Endometrial microvascular endothelial cells (primary cell): ENCODE measurements around the gene IGSF3. TPM values are rescaled to one million over a fixed set of nuclear protein-coding genes. Genes with fewer than 3 reads are reported as not detected.

ENCODE experiments used
- in situ Hi-C: cut with HindIII; loops from 2 replicates; pipeline ENCODE4 v1.10.0; 2017; ENCODE audit warnings: low sequenced_read_pairs, low pct_unique_long_range_greater_than_20kb; ENCODE audit errors: inconsistent ontology term
- total RNA-seq: library from RNA; depleted of rRNA; stranded (reverse); fragments of >200 nt; gene quantifications from one replicate; pipeline ENCODE4 v1.2.3, GENCODE V29; 2015; ENCODE audit errors: inconsistent ontology term

Gene IGSF3
- total RNA-seq, 1 donor from 2014 or later: 1.1 TPM

DNA sequence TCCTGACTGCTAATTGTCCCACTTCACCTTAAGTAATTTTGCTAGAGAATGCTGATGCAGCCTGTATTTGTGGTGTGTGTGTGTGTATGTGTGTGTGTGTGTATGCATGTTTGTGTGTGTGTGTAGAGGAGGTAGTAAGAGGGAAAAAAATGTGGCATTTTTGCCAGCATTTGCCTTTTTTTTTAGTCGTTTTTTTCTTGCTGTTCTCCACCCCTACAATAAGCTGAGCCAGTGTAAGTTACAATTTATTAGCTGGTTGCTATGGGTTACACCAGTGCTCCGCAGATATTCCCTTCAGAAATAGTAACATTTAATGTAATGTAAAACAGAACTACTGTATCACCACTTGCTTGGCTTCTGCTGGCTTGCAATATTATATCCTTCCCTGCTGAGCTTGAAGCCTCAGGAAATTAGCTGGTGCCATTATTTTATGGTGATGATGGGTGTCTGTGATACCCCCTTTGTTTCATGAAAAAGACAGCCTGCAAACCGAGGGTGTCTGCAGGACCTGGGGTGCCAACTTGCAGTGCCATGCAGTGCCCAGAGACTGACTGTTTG lies 23.4 kb upstream of the IGSF3 start:
- in situ Hi-C loops: no loop called here

DNA sequence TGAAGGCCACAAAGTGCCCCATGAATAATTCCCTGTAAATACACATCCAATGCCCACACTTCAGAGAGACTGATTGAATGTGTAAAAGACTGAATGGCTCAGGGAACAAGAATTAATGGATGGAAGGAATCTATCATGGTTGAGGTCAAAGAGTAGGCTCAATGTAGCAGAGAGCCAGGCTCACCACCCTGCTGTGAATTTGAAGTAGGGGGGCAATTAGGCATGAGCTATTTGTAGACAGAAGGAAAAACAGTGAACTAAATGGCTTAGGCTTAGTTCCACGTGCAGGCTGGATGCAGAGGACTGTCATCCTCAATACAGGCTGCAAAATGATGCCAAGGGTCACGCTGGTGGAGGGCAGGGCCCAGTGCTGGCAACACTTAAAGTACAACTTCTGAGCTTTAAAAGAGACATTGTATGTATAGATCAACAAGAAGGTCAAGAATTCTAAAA lies 22.9 kb upstream of the IGSF3 start:
- in situ Hi-C loops: no loop called here

DNA sequence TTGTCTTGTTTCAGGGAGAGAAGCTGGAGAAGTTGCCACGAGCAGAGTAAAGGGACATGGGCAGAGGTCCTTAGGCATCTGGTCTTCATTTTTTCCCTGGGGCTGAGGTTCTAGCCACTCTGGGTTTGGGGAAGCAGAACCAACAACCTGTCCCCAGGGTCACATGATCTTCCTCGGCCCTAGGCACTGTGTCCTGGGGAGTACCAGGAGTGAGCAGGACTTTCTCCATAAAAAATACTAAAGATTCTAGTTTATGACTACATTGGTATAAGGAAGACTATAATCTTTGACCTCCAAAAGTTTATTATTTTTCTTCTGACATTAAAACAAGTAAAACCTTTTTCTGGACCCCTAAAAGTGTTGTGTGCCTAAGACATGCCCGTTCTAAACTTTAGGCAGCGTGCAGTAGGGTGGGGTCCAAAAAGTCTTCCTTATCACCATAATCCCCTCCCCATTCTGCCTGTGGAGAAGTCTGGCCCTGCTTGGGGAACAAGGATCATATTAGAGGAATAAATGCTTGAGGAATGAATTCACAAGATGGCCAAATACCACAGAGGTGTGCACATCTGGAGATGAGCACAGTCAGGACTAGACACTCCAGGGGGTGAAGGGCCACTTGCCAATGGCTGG lies 19.3 kb upstream of the IGSF3 start:
- in situ Hi-C loops: no loop called here

DNA sequence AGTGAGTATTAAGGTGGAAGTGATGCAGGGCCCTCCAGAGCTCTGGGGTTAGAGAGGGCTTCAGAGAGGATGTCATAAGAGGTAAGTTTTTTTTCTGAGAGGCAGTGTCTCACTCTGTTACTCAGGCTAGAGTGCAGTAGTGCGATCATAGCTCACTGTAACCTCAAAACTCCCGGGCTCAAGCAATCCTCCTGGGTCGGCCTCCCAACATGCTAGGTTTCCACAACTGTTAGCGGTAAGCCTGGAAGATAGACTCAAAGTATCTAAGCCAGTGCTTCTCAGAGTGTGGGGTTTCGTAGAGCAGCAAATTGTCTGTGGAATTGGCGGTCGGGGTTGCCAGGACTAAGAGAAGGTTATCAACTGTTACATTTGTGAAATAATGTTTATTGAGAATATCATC lies 18.6 kb upstream of the IGSF3 start:
- in situ Hi-C loops: no loop called here

DNA sequence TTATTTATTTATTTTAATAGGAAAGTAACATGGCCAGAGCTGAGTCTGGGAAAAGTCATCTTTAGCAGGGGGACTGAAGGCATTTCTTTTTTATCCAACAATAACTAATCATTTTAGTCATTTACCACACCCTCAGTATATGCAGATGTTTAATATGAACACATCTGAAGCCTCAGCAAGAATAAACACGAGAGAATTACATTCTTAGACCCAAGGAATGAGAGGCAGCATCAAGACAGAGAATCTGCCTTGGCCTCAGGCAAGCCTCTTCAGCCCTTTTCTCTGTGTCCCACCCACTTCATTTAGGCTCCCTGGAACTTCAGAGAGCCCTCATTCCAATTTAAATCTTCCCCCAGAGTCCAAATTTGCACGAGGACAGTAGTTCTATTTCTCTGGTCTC lies 17.0 kb upstream of the IGSF3 start:
- in situ Hi-C loops: no loop called here

DNA sequence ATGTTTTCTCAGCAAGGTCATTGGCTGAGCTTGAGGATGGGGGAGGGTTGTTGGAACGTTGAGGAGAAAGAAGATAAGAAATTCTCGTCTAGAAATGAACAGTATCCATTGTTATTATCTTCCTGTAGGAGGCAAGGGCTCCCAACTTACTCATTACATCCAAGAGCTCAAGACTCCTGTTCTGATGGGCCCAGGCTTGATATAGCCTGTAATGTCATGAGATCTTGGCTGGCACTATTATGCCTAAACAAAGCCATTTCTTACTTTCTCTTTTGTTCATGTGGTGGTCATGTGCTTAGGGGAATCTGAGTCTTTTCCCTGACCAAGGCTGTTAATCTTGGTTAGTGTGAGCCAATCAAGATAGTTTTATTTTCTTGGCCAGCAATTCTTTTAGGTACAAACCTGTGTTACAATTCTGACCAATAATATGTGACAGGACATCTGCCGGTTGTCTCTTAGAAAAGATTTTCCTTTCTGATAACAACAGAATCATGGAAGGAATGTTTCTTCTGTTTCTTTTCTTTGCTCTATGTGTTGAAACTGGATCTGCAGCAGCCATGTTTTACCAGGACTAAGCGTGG lies 15.2 kb upstream of the IGSF3 start:
- in situ Hi-C loops: no loop called here

DNA sequence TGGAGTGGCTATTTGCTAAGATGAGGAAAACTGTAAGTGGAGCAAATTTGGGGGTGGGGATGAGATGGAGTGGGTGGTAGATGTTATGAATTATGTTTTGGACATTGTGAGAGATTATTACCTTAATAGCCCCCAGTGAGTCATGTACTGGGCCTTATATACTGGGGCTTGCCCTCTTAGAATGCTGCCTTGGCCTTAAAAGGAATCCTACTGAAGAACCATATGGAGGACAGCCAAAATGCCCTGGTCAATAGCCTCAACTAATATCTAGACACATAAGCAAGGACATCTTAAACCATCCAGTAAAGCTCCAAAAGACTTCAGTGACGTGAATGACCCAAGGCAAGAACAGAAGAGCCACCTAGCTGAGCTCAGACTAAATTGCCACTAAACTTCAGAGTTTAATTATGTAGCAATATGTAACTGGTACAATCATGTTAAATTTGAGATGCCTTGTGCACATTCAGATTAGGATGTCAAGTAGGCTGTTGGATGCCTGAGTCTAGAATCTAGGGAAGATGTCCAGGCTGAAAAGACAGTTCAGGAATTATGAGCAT lies 13.9 kb upstream of the IGSF3 start:
- in situ Hi-C loops: no loop called here

DNA sequence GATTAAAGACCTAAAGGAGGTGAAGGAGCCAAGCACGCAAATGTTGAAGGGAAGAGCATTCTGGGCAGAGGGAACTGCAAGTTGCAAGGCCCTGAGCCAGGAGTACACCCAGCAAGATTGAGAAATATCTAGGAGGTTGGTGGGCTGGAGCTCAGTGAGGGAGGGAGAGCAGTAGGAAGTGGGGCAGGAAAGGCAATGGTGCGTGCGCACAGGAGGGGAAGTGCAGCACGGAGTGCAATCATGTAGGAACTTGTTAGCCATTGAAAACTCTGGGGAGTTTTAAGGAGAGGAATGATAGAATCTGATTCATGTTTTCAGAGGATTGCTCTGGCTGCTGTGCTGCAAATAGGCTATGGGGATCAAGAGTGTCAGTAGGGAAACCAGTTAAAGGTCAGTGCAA lies 13.2 kb upstream of the IGSF3 start:
- in situ Hi-C loops: no loop called here

DNA sequence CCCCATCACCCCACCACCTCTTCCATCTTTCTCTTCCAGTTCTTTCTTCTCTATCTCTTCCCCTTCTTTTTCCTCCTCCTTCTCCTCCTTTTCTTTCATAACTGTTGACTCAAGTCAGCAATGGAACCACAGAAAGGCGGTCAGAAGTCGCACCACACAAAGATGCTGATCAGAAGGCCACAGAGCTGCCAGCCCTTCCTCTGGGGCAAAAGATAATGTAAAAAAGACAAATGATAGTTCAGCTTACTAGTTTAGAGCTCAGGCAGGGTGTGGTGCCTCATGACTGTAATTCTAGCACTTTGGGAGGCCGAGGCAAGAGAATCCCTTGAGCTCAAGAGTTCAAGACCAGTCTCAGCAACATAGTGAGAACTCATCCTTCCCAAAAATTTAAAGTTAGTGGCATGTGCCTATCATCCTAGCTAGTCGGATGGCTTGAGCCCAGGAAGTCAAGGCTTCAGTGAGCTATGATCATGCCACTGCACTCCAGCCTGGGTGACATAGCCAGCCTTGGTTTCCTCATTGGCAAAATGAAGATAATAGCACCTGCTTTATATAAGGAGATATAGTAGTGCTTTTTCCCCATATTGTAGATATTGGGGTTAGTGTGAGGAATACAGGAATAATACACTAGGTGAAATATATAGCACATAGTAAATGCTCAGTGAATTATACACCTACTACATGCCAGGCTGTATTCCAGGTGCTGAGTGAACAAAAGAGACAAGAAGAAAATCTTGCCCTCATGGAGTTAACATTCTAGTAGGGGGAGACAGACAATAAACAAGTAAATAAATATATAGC lies 12.5 kb upstream of the IGSF3 start:
- in situ Hi-C loops: no loop called here

DNA sequence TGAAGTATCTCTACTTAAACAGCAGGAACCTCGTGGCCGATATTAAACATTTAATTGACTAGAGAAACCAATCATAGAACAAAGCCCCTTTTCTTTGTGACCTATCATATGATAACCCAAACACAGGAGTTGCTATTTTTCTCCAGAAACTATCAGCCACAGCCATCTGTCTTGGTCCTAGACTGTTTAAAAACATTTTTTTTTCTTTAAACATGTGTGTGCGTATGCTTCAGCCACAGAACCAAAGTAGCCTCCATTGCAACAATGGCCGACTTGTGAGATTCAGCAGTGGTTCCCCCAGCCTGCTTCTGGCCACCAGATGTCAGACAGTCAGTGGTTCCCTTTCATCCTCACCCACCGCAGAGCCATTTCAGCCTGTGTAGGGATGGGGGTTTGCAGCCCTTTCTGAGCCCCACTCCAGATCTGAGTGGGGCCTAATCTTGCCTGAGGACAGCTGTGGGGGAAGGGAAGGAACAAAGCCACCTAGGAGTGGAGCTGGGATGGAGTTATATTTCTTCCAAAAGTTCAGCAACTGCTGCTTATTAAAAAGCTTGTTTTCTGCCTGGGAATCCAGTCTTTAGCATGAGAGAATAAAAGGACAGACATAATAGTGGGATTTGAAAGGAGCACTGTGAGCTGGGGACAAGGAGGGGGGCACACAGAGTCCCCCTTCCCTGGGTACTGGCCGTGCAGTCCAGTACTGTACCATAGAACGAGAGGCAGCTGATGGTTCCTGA lies 11.7 kb upstream of the IGSF3 start:
- in situ Hi-C loops: no loop called here

DNA sequence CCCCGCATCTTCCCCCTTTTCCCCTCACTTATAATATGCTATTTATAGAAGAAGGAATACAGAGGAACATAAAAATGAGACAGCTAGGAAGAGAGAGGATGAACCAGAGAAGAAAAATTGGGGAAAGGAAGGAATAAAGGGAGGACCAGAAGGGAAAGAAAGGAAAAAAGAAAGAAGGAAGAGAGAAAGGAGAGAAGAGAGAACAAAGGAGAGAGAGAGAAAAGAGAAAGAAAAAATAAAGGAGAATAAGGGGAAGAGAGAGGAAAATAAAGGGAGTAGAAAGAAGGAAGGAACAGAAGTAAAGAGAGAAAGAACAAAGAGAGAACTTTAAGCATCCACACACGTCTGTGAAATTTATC lies 11.2 kb upstream of the IGSF3 start:
- in situ Hi-C loops: no loop called here

DNA sequence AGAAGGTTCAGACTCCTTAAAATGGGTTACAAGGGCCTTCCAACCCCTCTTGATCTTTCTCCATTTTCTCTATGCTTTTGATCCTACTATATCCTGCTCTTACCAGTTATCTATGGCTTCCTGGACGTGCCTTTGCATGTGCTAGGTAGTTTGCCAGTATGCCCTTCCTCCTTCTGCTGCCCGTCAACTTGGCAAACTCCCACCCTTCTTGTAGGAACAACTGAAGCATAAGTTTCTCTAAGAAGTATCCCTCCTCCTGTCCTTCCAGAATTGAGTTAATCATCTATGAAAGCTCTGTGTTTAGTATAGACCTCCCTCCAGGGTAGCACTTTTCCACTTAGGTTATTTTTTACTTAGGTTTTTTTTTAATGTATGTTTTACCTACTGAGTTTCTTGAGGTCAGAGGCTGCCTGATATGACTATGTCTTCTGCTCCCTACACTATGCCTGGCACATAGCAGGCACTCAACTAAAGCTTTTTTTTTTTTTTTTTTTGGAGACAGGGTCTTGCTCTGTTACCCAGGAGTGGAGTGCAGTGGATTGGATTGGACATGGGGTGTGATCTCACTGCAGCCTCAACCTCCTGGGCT lies 10.0 kb upstream of the IGSF3 start:
- in situ Hi-C loops: no loop called here

DNA sequence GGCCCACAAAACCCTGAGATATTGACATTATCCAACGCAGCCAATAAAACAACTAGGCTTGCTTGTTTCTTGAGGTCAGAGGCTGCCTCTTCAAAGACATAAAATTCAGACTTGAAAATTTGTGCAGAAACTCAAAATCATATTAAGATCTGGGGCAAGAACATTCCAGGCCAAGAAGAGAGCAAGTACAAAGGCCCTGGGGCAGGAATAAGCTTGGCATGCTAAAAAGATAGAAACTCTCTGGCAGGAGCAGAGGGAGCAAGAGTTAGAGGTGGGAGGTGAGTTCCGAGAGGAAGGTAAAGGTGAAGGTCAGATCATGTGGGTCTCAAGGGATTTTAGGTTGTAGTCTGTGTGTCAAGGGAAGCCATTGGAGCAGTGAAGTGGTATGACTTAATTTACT lies 8.8 kb upstream of the IGSF3 start:
- in situ Hi-C loops: no loop called here

DNA sequence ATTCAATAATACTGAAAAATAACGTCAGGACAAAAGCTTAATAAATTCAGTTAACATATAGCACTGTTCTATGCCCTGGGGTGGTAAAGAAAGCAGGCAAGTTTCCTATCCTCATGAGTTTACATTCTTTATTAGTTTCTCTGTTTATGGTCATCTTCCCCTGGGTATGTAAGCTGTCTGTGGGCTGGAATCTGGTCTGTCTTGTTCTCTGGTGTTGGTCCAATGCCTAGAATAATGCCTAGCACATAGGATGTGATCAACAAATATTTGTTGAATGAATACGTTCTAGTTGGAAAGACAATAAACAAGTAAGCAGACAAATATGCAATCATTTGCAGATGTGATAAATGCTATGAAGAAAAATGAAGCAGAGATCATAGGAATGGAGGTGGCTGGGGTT lies 7.2 kb upstream of the IGSF3 start:
- in situ Hi-C loops: no loop called here

DNA sequence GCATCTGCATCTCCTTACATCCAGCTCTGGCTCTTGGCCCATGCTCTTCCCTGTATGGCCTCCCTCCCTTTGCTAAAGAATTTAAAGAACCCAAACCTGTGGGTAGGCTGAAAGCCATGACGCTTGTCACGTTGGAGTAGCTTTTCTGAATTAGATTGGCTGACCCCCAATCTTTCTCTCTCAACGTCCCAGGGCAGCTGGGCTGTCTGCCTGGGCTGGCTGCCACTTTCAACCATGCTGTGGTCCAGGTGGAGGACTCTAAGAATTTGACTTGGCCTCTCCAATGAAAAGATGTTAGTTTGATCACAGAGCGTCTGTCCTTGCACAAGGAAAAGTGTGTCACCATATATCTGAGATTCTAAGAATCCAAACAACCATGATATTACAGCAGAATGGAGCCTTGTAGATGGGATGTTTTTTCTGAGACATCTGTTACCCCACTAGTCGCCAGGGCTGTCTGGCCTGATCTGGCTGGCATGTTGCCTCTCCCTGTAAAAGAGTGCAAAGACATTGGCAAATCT lies 6.5 kb upstream of the IGSF3 start:
- in situ Hi-C loops: no loop called here

DNA sequence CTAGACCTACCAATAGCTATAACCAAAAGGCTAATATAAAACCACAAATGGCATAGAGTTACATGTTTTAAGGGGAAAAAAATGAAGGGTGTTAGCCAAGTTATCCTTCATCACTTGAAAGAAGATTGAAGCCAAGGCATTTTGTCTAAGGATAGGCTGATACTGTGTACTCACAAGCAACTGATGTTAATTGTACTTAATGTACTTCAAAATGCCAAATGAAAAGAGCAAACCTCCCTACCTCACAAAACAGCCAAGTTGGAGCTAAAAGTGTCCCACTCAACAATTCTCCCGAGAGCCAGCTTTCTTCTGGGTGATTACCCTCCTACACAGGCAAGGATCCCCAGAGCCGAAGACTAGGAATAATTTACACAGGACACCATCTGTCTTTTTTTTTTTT lies 4.4 kb upstream of the IGSF3 start:
- in situ Hi-C loops: no loop called here

DNA sequence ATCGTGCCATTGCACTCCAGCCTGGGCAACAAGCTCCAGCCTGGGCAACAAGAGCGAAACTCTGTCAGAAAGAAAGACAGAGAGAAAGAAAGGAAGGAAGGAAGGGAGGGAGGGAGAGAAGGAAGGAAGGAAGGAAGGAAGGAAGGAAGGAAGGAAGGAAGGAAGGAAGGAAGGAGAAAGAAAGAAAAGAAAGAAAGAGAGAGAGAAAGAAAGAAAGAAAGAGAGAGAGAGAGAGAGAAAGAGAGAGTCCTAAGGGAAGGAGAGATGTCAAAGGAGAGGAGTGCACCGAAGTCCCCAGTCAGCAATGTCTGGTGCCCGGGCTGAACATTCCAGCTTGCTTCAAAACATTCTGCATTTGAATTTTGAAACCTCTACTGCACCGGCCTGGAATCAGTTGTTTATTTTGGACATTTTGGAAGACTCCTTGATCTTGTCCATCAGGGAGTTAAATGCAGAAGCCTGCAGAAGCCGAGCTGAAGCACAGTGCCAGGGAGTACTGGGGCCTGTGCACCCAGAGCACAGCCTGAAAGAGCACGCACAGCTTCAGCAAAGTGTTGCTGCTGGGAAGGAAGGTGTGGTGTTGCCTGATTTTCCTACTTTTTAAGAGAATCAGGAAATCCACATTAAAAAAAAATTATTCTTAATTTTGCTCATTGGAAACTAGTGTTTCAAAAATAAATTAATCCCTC lies 3.7 kb upstream of the IGSF3 start:
- in situ Hi-C loops: no loop called here

DNA sequence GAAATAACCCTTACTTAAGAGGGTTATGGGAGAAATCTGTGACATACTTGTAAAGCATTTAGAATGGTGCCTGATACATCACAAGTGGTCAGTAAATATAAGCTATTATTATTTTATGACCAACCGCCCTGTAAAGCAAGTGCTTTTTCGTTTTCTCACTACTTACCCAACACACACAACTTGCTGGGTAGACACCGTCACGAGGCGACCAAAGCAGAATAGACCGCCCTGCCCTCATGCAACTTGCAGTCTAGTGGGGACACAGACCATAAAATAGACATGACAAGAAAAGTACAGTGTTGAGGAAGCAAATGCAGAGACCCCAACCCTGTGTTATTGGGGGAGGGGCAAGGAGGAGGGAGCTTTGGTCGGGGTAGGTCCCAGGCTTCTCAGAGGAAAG lies 744 bp upstream of the IGSF3 start:
- in situ Hi-C loops: no loop called here
